ENCODE data around the gene LTF. TPM values are rescaled to one million over a fixed set of nuclear protein-coding genes. Genes with fewer than 3 reads are reported as not detected.

LTF gene
- total and polyA plus RNA-seq, 10 of the 15 experiments (the other 5 are each of a cell fraction or from before 2014, with no cell fraction given) = 0.03 to 0.31 TPM; not detected in 8

DNA sequence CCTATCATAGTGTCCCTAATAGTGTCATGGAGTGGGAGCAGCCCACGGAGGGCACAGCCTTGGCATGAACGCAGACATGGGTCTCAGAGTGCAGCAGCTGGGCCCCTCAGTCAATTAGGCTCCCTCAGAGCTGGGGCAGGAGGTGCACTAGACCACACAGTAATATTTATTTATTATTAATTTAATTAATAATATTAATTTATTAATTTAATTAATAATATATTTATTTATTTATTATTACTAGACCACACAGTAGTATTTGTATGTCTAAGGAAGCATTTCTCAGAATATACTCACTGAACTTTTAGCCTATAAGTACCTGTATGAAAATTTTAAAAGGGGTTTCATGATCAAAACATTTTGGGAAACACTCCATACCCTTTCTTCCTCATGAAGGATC is 63.1 kb downstream of the LTF start:
- ChIA-PET CTCF (interaction anchor here (1.3 kb wide), 1 partner anchor 23 kb away, joined by 3 read pairs; no protein-coding TSS in a partner anchor), SMC1A (ENCODE audit: uncharacterized antibody, unreplicated experiment) (interaction anchor here (0.6 kb wide), 1 partner anchor 85 kb away, joined by 3 read pairs; no protein-coding TSS in a partner anchor), POLR2A (no interaction called here), RAD21 (ENCODE audit: unreplicated experiment) (no interaction called here)
- 28% methylated on average over 2 of the region's 2 CpGs for whole genome bisulfite sequencing (ENCODE audit: insufficient coverage, insufficient replicate concordance, low lambda C conversion rate, missing lambda C conversion rate)
- no peaks in the 10 kb centered on the region for H3K36me3 ChIP-seq (ENCODE audit: control insufficient read depth in 2 of 2, insufficient read depth in 2 of 2, low read length in 1 of 2)
- H3K4me1 ChIP-seq (ENCODE audit: control insufficient read depth, insufficient read depth, low read length) = peaks cover 3% of the 10 kb centered on the region
- no peak for TF ChIP-seq GABPA (IDR thresholded peaks at IDR 0.05; ENCODE audit: low read depth)
- TF ChIP-seq MEF2B (IDR thresholded peaks at IDR 0.05; ENCODE audit: partially characterized antibody, poor library complexity, severe bottlenecking) = no peak
- TF ChIP-seq MYC (IDR thresholded peaks at IDR 0.05; ENCODE audit: insufficient read depth, insufficient read length, insufficient replicate concordance, low read length, severe bottlenecking) = no peak
- TF ChIP-seq FOS (IDR thresholded peaks at IDR 0.05; ENCODE audit: borderline replicate concordance, extremely low read depth, insufficient read length) = no peak
- TF ChIP-seq, protein P1, sequence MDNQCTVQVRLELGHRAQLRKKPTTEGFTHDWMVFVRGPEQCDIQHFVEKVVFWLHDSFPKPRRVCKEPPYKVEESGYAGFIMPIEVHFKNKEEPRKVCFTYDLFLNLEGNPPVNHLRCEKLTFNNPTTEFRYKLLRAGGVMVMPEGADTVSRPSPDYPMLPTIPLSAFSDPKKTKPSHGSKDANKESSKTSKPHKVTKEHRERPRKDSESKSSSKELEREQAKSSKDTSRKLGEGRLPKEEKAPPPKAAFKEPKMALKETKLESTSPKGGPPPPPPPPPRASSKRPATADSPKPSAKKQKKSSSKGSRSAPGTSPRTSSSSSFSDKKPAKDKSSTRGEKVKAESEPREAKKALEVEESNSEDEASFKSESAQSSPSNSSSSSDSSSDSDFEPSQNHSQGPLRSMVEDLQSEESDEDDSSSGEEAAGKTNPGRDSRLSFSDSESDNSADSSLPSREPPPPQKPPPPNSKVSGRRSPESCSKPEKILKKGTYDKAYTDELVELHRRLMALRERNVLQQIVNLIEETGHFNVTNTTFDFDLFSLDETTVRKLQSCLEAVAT (IDR thresholded peaks at IDR 0.05) = no peak
- TF ChIP-seq BACH1 (IDR thresholded peaks at IDR 0.05; ENCODE audit: borderline replicate concordance) = no peak
- no peak overlapping the region for H3K9ac ChIP-seq (ENCODE audit: control insufficient read depth, insufficient read depth, low read length)
- ATAC-seq = no peak
- H3K9me3 ChIP-seq (replicated peaks; ENCODE audit: control insufficient read depth, insufficient read depth, low read length) = no peaks in the 10 kb centered on the region; the same call in 1 of the 3 replicates
- H3K4me2 ChIP-seq (ENCODE audit: control insufficient read depth, insufficient read depth) = no peak overlapping the region
- H3K27ac ChIP-seq (ENCODE audit: control insufficient read depth, insufficient read depth) = no peak overlapping the region
- H3K79me2 ChIP-seq (ENCODE audit: control insufficient read depth, insufficient read depth, low read length) = no peaks in the 10 kb centered on the region
- H4K20me1 ChIP-seq (ENCODE audit: control insufficient read depth, insufficient read depth) = no peaks in the 10 kb centered on the region
- no TSS peak for BruUV-seq (replicated peaks)
- FAIRE-seq = no peak
- no peaks in the 10 kb centered on the region for H3K27me3 ChIP-seq (replicated peaks in 1 of 2; ENCODE audit: control insufficient read depth in 2 of 2, insufficient read depth in 2 of 2, low read length in 1 of 2)
- in situ Hi-C loops (cut with MboI) (no loop called here), intact Hi-C loops (cut with micrococcal nuclease; ENCODE audit: unreplicated experiment) (no loop called here)
- DNase-seq (ENCODE audit: low read depth, low spot score) = no peak
- H2AFZ ChIP-seq (ENCODE audit: control insufficient read depth, low read depth, low read length) = no peak overlapping the region
- no peak overlapping the region for H3K4me3 ChIP-seq

Measured in GM12878 (cell line).